Endothelial cell of umbilical vein (primary cell): Measurements from ENCODE around the gene ZNF37A. TPM values are rescaled to one million over a fixed set of nuclear protein-coding genes. Genes with fewer than 3 reads are reported as not detected.

Experiments used
- BruUV-seq: library from RNA; stranded (reverse); fragments of 400-500 nt; replicated peaks from 2 replicates; lab custom pipeline; 2021; lab: Mats Ljungman, UMichigan
- CTCF ChIA-PET: fragments of 300-600, 350-600 bp; sonication (Branson Sonifier 250); formaldehyde crosslinking; loops from one replicate; lab custom pipeline; 2021; ENCODE audit warnings: antibody characterized with exemption, inconsistent platforms; lab: Charles Lee
- POLR2A ChIA-PET: fragments of 300-600, 350-600 bp; sonication (Branson Sonifier 250); formaldehyde crosslinking; loops from one replicate; lab custom pipeline; 2021; ENCODE audit warnings: antibody characterized with exemption, inconsistent platforms; lab: Charles Lee
- DNase-seq: peaks from one replicate; pipeline ENCODE4 v3.0.0-alpha.2; 2011; ENCODE audit warnings: low read depth, low spot score
- FAIRE-seq: peaks from 2 replicates; lab custom pipeline; 2011; peaks lifted over from hg19 to GRCh38; lab: Jason Lieb, UNC
- H2AFZ ChIP-seq: 2 replicates; pipeline ENCODE4 v1.6.0; 2012; ENCODE audit warnings: low read depth, low read length, control low read depth, inconsistent platforms
- H3K27ac ChIP-seq: 2 replicates; pipeline ENCODE4 v1.5.1; 2011; ENCODE audit warnings: low read depth, mild to moderate bottlenecking, control low read depth, low read length, moderate library complexity; ENCODE audit not compliant: insufficient read depth
- H3K27me3 ChIP-seq, 2 experiments: 2 replicates each; pipeline versions ENCODE4 v1.6.0 to v1.6.1; 2011; ENCODE audit warnings: low read length in 2 of 2, mixed read lengths in 1 of 2; ENCODE audit not compliant: control insufficient read depth in 2 of 2, insufficient read depth in 2 of 2
- H3K36me3 ChIP-seq, 2 experiments: 2 replicates in 1 of 2; 3 replicates in 1 of 2; pipeline ENCODE4 v1.5.1; 2011; ENCODE audit warnings: low read length in 2 of 2, mild to moderate bottlenecking in 1 of 2, moderate library complexity in 1 of 2; ENCODE audit not compliant: control insufficient read depth in 2 of 2, insufficient read depth in 2 of 2; ENCODE audit errors: extremely low read depth in 1 of 2
- H3K4me1 ChIP-seq: 3 replicates; pipeline ENCODE4 v1.5.1; 2011; ENCODE audit warnings: mild to moderate bottlenecking, low read length; ENCODE audit not compliant: control insufficient read depth, insufficient read depth; ENCODE audit errors: extremely low read depth
- H3K4me2 ChIP-seq: 2 replicates; pipeline ENCODE4 v1.6.1; 2011; ENCODE audit warnings: low read length, control low read depth, mixed read lengths; ENCODE audit not compliant: insufficient read depth
- H3K4me3 ChIP-seq, 3 experiments: fragments of 200-600 bp in 1 of 3; sonication (generic), shearing (Covaris generic) in 1 of 3; replicated peaks in 1 of 3; 2 replicates each; pipeline ENCODE4 v1.5.1; 2011 to 2016; ENCODE audit warnings: control low read depth in 3 of 3, low read length in 3 of 3, mild to moderate bottlenecking in 2 of 3, inconsistent platforms in 1 of 3, low read depth in 1 of 3, moderate library complexity in 1 of 3; ENCODE audit not compliant: insufficient read depth in 1 of 3
- H3K79me2 ChIP-seq: 2 replicates; pipeline ENCODE4 v1.6.0; 2012; ENCODE audit warnings: low read length, inconsistent platforms; ENCODE audit not compliant: control insufficient read depth, insufficient read depth
- H3K9ac ChIP-seq: replicated peaks from 2 replicates; pipeline ENCODE3; 2011; ENCODE audit warnings: low read length, control low read depth; ENCODE audit not compliant: insufficient read depth; ENCODE audit errors: extremely low read depth
- H3K9me1 ChIP-seq: replicated peaks from 3 replicates; pipeline ENCODE4 v1.6.0; 2011; ENCODE audit warnings: mild to moderate bottlenecking, low read length; ENCODE audit not compliant: control insufficient read depth, insufficient read depth; ENCODE audit errors: extremely low read depth
- H3K9me3 ChIP-seq: replicated peaks from 2 replicates; pipeline ENCODE4 v1.5.1; 2012; ENCODE audit warnings: low read length, inconsistent platforms; ENCODE audit not compliant: control insufficient read depth, insufficient read depth
- H4K20me1 ChIP-seq: replicated peaks from 2 replicates; pipeline ENCODE3; 2011; ENCODE audit warnings: mild to moderate bottlenecking, low read length; ENCODE audit not compliant: control insufficient read depth, insufficient read depth; ENCODE audit errors: extremely low read depth
- CTCF ChIP-seq, 2 donors: IDR thresholded peaks; 1 replicate in 1 of 2; 2 replicates in 1 of 2; pipeline ENCODE4 v1.5.1; 2011; ENCODE audit warnings: low read length in 2 of 2, mild to moderate bottlenecking in 2 of 2, moderate library complexity in 2 of 2, control low read depth in 1 of 2, inconsistent platforms in 1 of 2, low read depth in 1 of 2; ENCODE audit not compliant: insufficient read depth in 1 of 2; ENCODE audit errors: extremely low read depth in 1 of 2
- EZH2 ChIP-seq: IDR thresholded peaks from 2 replicates; pipeline ENCODE4 v1.6.1; 2012; ENCODE audit warnings: borderline replicate concordance, low read depth, mild to moderate bottlenecking, moderate library complexity, low read length, inconsistent platforms; ENCODE audit not compliant: severe bottlenecking
- FOS ChIP-seq: IDR thresholded peaks from 2 replicates; pipeline ENCODE4 v1.6.1; 2011; ENCODE audit warnings: mild to moderate bottlenecking, low read length, moderate library complexity, borderline replicate concordance; ENCODE audit not compliant: insufficient read depth
- GATA2 ChIP-seq: IDR thresholded peaks from 2 replicates; pipeline ENCODE4 v1.7.0; 2011; ENCODE audit warnings: low read depth, mild to moderate bottlenecking, moderate library complexity, mixed read lengths, low read length; ENCODE audit not compliant: insufficient read length, insufficient read depth
- JUN ChIP-seq: IDR thresholded peaks from 2 replicates; pipeline ENCODE4 v1.6.1; 2011; ENCODE audit warnings: borderline replicate concordance, low read depth; ENCODE audit not compliant: insufficient read length, insufficient read depth
- MYC ChIP-seq: IDR thresholded peaks from one replicate; pipeline ENCODE4 v1.6.1; 2011; ENCODE audit warnings: mild to moderate bottlenecking, low read depth, low read length
- POLR2A ChIP-seq: IDR thresholded peaks from 2 replicates; pipeline ENCODE4 v1.6.1; 2012; ENCODE audit warnings: low read depth, mild to moderate bottlenecking, control low read depth, low read length
- POLR2AphosphoS5 ChIP-seq: IDR thresholded peaks from 2 replicates; pipeline ENCODE4 v1.6.1; 2012; ENCODE audit warnings: low read depth, mild to moderate bottlenecking, control low read depth, low read length, moderate library complexity; ENCODE audit not compliant: insufficient read depth
- dilution Hi-C: fragments of 300-500 bp; cut with MboI; formaldehyde crosslinking; loops from one replicate; pipeline ENCODE4 v1.15.0; 2019; ENCODE audit warnings: low sequenced_read_pairs; ENCODE audit not compliant: extremely low pct_ligation_motif_present
- intact Hi-C: fragments of 100-400 bp; cut with micrococcal nuclease; formaldehyde crosslinking; loops from one replicate; pipeline ENCODE4 v1.10.0; 2022
- polyA plus RNA-seq, 4 experiments: library from polyadenylated mRNA; depleted of rRNA in 3 of 4; stranded (reverse) in 3 of 4; unstranded in 1 of 4; fragments of >200 nt; gene quantifications; 2 replicates each; pipeline versions ENCODE4 v1.2.1 to v1.2.3, GENCODE V29; 2011 to 2012; ENCODE audit warnings: missing spikeins in 1 of 4
- total RNA-seq: library from RNA; stranded (reverse); gene quantifications from 2 replicates; pipeline ENCODE4 v1.2.3, GENCODE V29; 2021
- TF ChIP-seq, protein P1 (sequence below): IDR thresholded peaks from 2 replicates; pipeline ENCODE4 v1.6.1; 2011; ENCODE audit not compliant: insufficient read depth, insufficient read length

ZNF37A gene
- total and polyA plus RNA-seq, 2 donors (not counting 3 experiments of a cell fraction or from before 2014, with no cell fraction given), result 3.4 to 14.5 TPM

DNA sequence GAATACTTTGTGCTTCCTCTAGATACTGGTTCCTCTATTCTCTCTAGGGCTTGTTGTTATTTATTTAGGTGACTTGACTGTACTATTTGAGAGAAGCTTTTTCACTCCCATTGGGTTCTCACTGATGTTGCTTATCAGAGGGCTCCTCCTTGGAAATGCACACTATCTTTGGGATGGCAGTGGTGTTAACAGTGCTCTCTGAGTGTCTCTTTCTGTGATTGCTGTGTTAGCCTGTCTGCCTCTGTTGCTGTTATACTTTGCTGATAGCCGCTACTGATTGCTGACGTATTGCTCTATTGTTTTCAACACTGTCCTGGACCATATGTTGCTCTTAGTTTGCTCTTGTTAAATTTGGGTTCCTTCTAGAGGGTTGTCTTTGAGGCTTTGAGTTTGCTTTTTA, 49.0 kb upstream of the ZNF37A start:
- no TSS peak for BruUV-seq
- DNase-seq (no peak), FAIRE-seq (no peak)
- H3K4me3 ChIP-seq, result no peak overlapping the region
- H3K4me1 ChIP-seq, result no peaks in the 10 kb centered on the region
- no peaks in the 10 kb centered on the region for H4K20me1 ChIP-seq
- H3K27me3 ChIP-seq, result no peaks in the 10 kb centered on the region
- no peaks in the 10 kb centered on the region for H3K79me2 ChIP-seq
- H3K9ac ChIP-seq, result no peak overlapping the region
- TF ChIP-seq POLR2AphosphoS5 (no peak), EZH2 (no peak), JUN (no peak), MYC (no peak), CTCF (IDR thresholded peaks at IDR 0.05; ENCODE audit: extremely low read depth in 1 of 2, insufficient read depth in 1 of 2, low read depth in 1 of 2, low read length in 2 of 2) (no peak), GATA2 (no peak), POLR2A (no peak), FOS (no peak)
- TF ChIP-seq, protein P1, sequence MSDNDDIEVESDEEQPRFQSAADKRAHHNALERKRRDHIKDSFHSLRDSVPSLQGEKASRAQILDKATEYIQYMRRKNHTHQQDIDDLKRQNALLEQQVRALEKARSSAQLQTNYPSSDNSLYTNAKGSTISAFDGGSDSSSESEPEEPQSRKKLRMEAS, result no peak
- no peak overlapping the region for H3K4me2 ChIP-seq
- ChIA-PET POLR2A (no interaction called here), CTCF (no interaction called here)
- H3K9me1 ChIP-seq, result no peaks in the 10 kb centered on the region
- H3K9me3 ChIP-seq, result no peaks in the 10 kb centered on the region
- peaks cover 0 to 3% of the 10 kb centered on the region in 2 experiments for H3K36me3 ChIP-seq
- dilution Hi-C loops (no loop called here), intact Hi-C loops (no loop called here)
- no peak overlapping the region for H2AFZ ChIP-seq
- no peak overlapping the region for H3K27ac ChIP-seq
